ENCODE results near the gene PTPRM. TPM values are rescaled to one million over a fixed set of nuclear protein-coding genes. Genes with fewer than 3 reads are reported as not detected.

PTPRM gene
- total and polyA plus RNA-seq, 2 of the 4 experiments (the other 2 are of a cell fraction) = 28.3 to 51.2 TPM

DNA sequence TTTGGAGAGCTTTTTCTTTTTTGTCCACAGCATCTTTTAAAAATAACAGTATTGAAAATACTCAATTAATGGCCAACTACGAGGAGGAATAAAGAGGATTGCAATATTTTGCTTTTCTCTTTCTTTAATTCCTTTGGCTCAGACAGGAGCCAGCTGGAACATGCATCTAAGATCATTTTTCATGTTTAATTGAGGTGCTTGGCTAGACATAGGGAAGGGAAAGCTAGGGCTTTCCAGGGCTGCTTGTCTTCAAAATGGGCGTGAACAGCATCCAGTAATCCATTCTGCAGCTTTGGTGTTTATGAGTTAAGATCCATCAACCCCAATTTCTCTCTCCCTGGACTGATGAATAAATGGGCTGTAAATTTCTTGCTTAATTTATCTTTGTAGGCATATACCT lies 323.0 kb downstream of the PTPRM start:
- Histone ChIP-seq H3K23ac (ENCODE audit: low read depth, low read length) (no peak overlapping the region), H4K5ac (ENCODE audit: low read depth, low read length) (no peak overlapping the region), H3K14ac (replicated peaks; ENCODE audit: low read depth, low read length) (no peak overlapping the region), H3K4me2 (ENCODE audit: low read depth, low read length) (no peak overlapping the region), H3K4ac (ENCODE audit: low read depth, low read length) (no peak overlapping the region), H2BK120ac (ENCODE audit: low read depth, low read length) (no peak overlapping the region), H3K9ac (ENCODE audit: low read depth, low read length) (no peak overlapping the region), H4K20me1 (ENCODE audit: insufficient read depth, low read length) (no peaks in the 10 kb centered on the region), H3K18ac (ENCODE audit: low read depth, low read length) (no peak overlapping the region), H3K79me1 (ENCODE audit: low read depth in 1 of 2, low read length in 2 of 2) (peaks cover under 1 to 3% of the 10 kb centered on the region in 2 experiments; a peak in 1 of 4 replicates), H3K27me3 (ENCODE audit: control insufficient read depth, insufficient read depth, low read length) (no peaks in the 10 kb centered on the region), H3K4me3 (ENCODE audit: insufficient read depth, low read depth, low read length) (no peak overlapping the region), H2AFZ (replicated peaks; ENCODE audit: low read length, poor library complexity) (no peak overlapping the region), H2BK15ac (ENCODE audit: low read depth, low read length) (no peak overlapping the region), H3K56ac (ENCODE audit: extremely low read depth, insufficient read depth, low read length) (no peak overlapping the region), H3K36me3 (ENCODE audit: control insufficient read depth, insufficient read depth, low read length) (0 out of 2 replicates have a peak, but pooled peaks cover 1% of the 10 kb centered on the region), H2BK20ac (ENCODE audit: low read depth, low read length) (no peak overlapping the region), H2BK5ac (ENCODE audit: low read depth, low read length, poor library complexity, severe bottlenecking) (no peak overlapping the region), H3K9me3 (ENCODE audit: control insufficient read depth, insufficient read depth, low read length) (no peaks in the 10 kb centered on the region), H2AK9ac (replicated peaks; ENCODE audit: low read depth, low read length, poor library complexity) (no peak overlapping the region), H2AK5ac (ENCODE audit: low read depth, low read length) (no peak overlapping the region), H3K27ac (ENCODE audit: insufficient read depth, low read length) (no peak overlapping the region), H3K9me1 (ENCODE audit: insufficient read depth, low read length) (no peaks in the 10 kb centered on the region; the same call in 1 of the 2 replicates), H3K4me1 (ENCODE audit: control insufficient read depth, insufficient read depth, low read length) (peaks cover 3% of the 10 kb centered on the region; the same call in 1 of the 2 replicates), H4K91ac (ENCODE audit: insufficient read depth, low read depth, low read length) (no peak overlapping the region), H4K8ac (ENCODE audit: low read depth in 2 of 2, low read length in 2 of 2) (no peak overlapping the region)
- no TSS peak for BruUV-seq (replicated peaks)
- ATAC-seq (ENCODE audit: low read depth) (no peak), DNase-seq (no peak)
- ChIA-PET CTCF (no interaction called here), POLR2A (ENCODE audit: unreplicated experiment) (no interaction called here)
- WGBS, 2 experiments (ENCODE audit: extremely low coverage in 2 of 2, insufficient read length in 1 of 2) = no CpG with 5 or more reads among the region's 2 CpGs
- in situ Hi-C loops (cut with MboI; ENCODE audit: low sequenced_read_pairs) = no loop called here
- dilution Hi-C loops (cut with HindIII; ENCODE audit: low sequenced_read_pairs, unreplicated experiment) = no loop called here
- TF ChIP-seq, protein P1, sequence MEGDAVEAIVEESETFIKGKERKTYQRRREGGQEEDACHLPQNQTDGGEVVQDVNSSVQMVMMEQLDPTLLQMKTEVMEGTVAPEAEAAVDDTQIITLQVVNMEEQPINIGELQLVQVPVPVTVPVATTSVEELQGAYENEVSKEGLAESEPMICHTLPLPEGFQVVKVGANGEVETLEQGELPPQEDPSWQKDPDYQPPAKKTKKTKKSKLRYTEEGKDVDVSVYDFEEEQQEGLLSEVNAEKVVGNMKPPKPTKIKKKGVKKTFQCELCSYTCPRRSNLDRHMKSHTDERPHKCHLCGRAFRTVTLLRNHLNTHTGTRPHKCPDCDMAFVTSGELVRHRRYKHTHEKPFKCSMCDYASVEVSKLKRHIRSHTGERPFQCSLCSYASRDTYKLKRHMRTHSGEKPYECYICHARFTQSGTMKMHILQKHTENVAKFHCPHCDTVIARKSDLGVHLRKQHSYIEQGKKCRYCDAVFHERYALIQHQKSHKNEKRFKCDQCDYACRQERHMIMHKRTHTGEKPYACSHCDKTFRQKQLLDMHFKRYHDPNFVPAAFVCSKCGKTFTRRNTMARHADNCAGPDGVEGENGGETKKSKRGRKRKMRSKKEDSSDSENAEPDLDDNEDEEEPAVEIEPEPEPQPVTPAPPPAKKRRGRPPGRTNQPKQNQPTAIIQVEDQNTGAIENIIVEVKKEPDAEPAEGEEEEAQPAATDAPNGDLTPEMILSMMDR (conservative IDR thresholded peaks at IDR 0.05; ENCODE audit: low read depth, low read length) = no peak
- TF ChIP-seq MAZ (IDR thresholded peaks at IDR 0.05; ENCODE audit: borderline replicate concordance, low read depth, low read length) = no peak
- no peak for TF ChIP-seq RCOR1 (IDR thresholded peaks at IDR 0.05; ENCODE audit: insufficient replicate concordance, low read length)
- no peak for TF ChIP-seq RAD21 (IDR thresholded peaks at IDR 0.05; ENCODE audit: low read length)
- TF ChIP-seq, protein P2, sequence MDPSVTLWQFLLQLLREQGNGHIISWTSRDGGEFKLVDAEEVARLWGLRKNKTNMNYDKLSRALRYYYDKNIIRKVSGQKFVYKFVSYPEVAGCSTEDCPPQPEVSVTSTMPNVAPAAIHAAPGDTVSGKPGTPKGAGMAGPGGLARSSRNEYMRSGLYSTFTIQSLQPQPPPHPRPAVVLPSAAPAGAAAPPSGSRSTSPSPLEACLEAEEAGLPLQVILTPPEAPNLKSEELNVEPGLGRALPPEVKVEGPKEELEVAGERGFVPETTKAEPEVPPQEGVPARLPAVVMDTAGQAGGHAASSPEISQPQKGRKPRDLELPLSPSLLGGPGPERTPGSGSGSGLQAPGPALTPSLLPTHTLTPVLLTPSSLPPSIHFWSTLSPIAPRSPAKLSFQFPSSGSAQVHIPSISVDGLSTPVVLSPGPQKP (IDR thresholded peaks at IDR 0.05; ENCODE audit: borderline replicate concordance, low read depth, low read length) = no peak
- TF ChIP-seq CEBPB (IDR thresholded peaks at IDR 0.05; ENCODE audit: low read depth, low read length) = no peak
- TF ChIP-seq USF2 (IDR thresholded peaks at IDR 0.05; ENCODE audit: low read depth, low read length) = no peak
- TF ChIP-seq FOS (IDR thresholded peaks at IDR 0.05; ENCODE audit: low read depth, low read length) = no peak
- intact Hi-C loops (cut with micrococcal nuclease) = no loop called here
